HFF-Myc (cell line): ENCODE data around the gene STAT5A.

ENCODE experiments used
- DNase-seq: peaks from one replicate; pipeline ENCODE4 v3.0.0-alpha.2; 2011; ENCODE audit warnings: low read depth; ENCODE audit errors: extremely low read depth
- H3K4me3 ChIP-seq: replicated peaks from 2 replicates; pipeline ENCODE4 v1.5.1; 2011; ENCODE audit warnings: low read depth, mild to moderate bottlenecking, control low read depth, low read length
- TF ChIP-seq, protein P1 (sequence below): IDR thresholded peaks from 2 replicates; pipeline ENCODE4 v1.5.1; 2012; ENCODE audit warnings: mild to moderate bottlenecking, low read depth, low read length, control low read depth; ENCODE audit errors: missing control alignments

STAT5A gene

DNA sequence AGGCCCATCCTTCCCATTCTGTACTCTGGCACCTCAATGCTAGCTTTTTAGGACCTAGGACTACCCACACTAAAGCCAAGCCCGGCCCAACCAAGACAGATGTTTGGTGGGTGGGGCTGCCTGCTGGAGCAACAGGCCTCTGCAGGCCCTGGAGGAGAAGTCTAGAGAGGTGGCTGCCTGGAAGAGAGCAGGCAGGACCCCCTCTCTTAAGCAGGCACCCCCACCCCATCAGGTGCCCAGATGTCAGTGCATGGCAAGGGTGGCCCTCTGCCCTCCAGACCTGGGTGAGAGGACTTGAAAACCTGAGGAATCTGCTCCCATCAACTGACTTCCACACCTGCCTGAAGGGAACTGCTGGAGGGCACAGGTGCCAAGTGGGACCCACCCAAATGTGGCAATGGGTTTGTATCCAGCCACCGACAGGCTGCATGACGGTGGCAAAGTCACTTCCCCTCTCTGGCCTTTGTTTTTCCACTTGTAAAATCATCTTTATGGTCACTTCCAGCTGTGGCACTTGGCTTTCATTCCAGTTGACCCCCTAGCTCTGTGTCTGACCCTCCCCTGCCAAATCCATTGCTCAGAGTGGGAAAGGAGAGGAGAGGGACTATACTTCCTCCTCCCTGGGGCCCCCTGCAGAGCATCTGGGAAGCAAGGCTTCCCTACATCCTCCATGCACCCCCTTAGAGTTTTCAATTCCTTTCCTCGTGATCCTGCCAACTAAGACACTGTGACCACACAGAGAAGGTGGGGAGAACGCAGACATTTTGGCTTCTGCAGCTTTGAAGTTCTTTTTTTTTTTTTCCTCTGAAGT is 1.7 kb upstream of the STAT5A start:
- TF ChIP-seq, protein P1, sequence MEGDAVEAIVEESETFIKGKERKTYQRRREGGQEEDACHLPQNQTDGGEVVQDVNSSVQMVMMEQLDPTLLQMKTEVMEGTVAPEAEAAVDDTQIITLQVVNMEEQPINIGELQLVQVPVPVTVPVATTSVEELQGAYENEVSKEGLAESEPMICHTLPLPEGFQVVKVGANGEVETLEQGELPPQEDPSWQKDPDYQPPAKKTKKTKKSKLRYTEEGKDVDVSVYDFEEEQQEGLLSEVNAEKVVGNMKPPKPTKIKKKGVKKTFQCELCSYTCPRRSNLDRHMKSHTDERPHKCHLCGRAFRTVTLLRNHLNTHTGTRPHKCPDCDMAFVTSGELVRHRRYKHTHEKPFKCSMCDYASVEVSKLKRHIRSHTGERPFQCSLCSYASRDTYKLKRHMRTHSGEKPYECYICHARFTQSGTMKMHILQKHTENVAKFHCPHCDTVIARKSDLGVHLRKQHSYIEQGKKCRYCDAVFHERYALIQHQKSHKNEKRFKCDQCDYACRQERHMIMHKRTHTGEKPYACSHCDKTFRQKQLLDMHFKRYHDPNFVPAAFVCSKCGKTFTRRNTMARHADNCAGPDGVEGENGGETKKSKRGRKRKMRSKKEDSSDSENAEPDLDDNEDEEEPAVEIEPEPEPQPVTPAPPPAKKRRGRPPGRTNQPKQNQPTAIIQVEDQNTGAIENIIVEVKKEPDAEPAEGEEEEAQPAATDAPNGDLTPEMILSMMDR: no peak
- no peak overlapping the region for H3K4me3 ChIP-seq
- no peak for DNase-seq

- no peak for DNase-seq
- no peak overlapping the region for H3K4me3 ChIP-seq
- TF ChIP-seq, protein P1: no peak
Observed at GRCh38 chr17:42287305-42287976, 857 bp upstream of the STAT5A start.

- no peak overlapping the region for H3K4me3 ChIP-seq
- no peak for DNase-seq
- TF ChIP-seq, protein P1: no peak
Observed at GRCh38 chr17:42288803-42289610, 709 bp downstream of the STAT5A start.

DNA sequence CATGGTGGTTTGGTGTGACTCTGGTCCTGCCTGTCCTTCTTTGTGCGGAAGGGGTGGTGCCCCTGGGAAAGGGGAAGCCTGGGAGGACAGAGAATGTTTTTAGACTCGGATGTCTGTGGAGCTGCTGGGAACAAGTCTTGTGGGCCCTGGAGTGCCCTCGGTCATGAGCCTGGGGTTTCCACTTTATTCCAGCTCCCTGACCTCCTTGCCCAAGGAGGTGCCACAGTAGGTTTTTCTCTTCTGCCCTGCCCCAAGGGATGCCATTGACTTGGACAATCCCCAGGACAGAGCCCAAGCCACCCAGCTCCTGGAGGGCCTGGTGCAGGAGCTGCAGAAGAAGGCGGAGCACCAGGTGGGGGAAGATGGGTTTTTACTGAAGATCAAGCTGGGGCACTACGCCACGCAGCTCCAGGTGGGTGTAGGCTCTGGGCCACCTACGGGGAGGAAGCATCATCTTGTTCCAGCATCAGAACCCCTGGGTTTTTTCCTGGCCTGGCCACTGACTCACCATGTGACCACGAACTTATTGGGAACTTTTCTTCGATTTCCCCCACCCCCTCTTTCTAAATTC is 1.4 kb downstream of the STAT5A start:
- DNase-seq: no peak
- no peak overlapping the region for H3K4me3 ChIP-seq
- TF ChIP-seq, protein P1: no peak

GRCh38 chr17:42290577-42290976 is 2.3 kb downstream of the STAT5A start:
- no peak overlapping the region for H3K4me3 ChIP-seq
- TF ChIP-seq, protein P1: no peak
- no peak for DNase-seq

GRCh38 chr17:42291129-42291528 is 2.8 kb downstream of the STAT5A start:
- no peak for DNase-seq
- TF ChIP-seq, protein P1: no peak
- H3K4me3 ChIP-seq: no peak overlapping the region
